KMS-11 (cell line): ENCODE data around the gene BAZ1B.

ENCODE experiments used
- H2AFZ ChIP-seq: fragments of 200-600 bp; sonication (generic); 2 replicates; pipeline ENCODE4 v1.6.1; 2016; ENCODE audit warnings: antibody characterized with exemption, mixed run types, low read depth
- H3K27ac ChIP-seq: fragments of 200-600 bp; sonication (generic); 2 replicates; pipeline ENCODE4 v1.6.1; 2016; ENCODE audit warnings: mild to moderate bottlenecking, mixed run types
- H3K27me3 ChIP-seq: fragments of 200-600 bp; sonication (generic); 2 replicates; pipeline ENCODE4 v1.6.1; 2017; ENCODE audit warnings: mild to moderate bottlenecking, low read depth, mixed run types, moderate library complexity; ENCODE audit not compliant: insufficient read depth
- H3K36me3 ChIP-seq: fragments of 200-600 bp; sonication (generic); 2 replicates; pipeline ENCODE4 v1.6.1; 2017; ENCODE audit warnings: mild to moderate bottlenecking, mixed run types; ENCODE audit not compliant: insufficient read depth
- H3K4me1 ChIP-seq: fragments of 200-600 bp; sonication (generic); 2 replicates; pipeline ENCODE4 v1.6.1; 2016; ENCODE audit warnings: mild to moderate bottlenecking, low read depth, mixed run types; ENCODE audit not compliant: poor library complexity, severe bottlenecking
- H3K4me2 ChIP-seq: fragments of 200-600 bp; sonication (generic); 2 replicates; pipeline ENCODE4 v1.7.0; 2016; ENCODE audit warnings: mild to moderate bottlenecking, mixed run types
- H3K4me3 ChIP-seq: fragments of 200-600 bp; sonication (generic); IDR thresholded peaks from 2 replicates; pipeline ENCODE4 v1.6.1; 2017; ENCODE audit warnings: low read depth, low read length, mixed read lengths; ENCODE audit not compliant: insufficient read depth
- H3K79me2 ChIP-seq: fragments of 200-600 bp; sonication (generic); 2 replicates; pipeline ENCODE4 v1.6.1; 2016; ENCODE audit warnings: low read depth, mixed run types; ENCODE audit not compliant: insufficient read depth
- H3K9ac ChIP-seq: fragments of 200-600 bp; sonication (generic); 2 replicates; pipeline ENCODE4 v1.6.1; 2016; ENCODE audit warnings: mild to moderate bottlenecking, mixed run types
- H4K20me1 ChIP-seq: fragments of 200-600 bp; sonication (generic); 2 replicates; pipeline ENCODE4 v1.6.1; 2016; ENCODE audit warnings: mild to moderate bottlenecking, mixed run types; ENCODE audit not compliant: insufficient read depth
- CTCF ChIP-seq: fragments of 200-600 bp; sonication (generic); conservative IDR thresholded peaks from 2 replicates; pipeline ENCODE4 v1.6.1; 2017; ENCODE audit warnings: low read depth, mild to moderate bottlenecking, antibody characterized with exemption, low read length, moderate library complexity, mixed read lengths

BAZ1B gene

GRCh38 chr7:73452999-73453635, 69.0 kb downstream of the BAZ1B start:
- no peaks in the 10 kb centered on the region for H3K27me3 ChIP-seq
- no peak for TF ChIP-seq CTCF
- H3K4me2 ChIP-seq, result no peak overlapping the region
- H4K20me1 ChIP-seq, result no peaks in the 10 kb centered on the region
- H3K9ac ChIP-seq, result no peak overlapping the region
- H2AFZ ChIP-seq, result no peak overlapping the region
- H3K4me3 ChIP-seq, result no peak overlapping the region
- H3K4me1 ChIP-seq, result peaks cover 13% of the 10 kb centered on the region
- H3K36me3 ChIP-seq, result peaks cover 5% of the 10 kb centered on the region; the same call in 1 of the 2 replicates
- peak overlapping the region; percentile 17; the same call in 1 of the 2 replicates for H3K27ac ChIP-seq
- no peaks in the 10 kb centered on the region; the same call in 1 of the 2 replicates for H3K79me2 ChIP-seq

- H3K4me1 ChIP-seq, result peaks cover 13% of the 10 kb centered on the region
- H3K9ac ChIP-seq, result no peak overlapping the region
- H3K27me3 ChIP-seq, result no peaks in the 10 kb centered on the region
- H3K27ac ChIP-seq, result no peak overlapping the region
- no peak overlapping the region for H3K4me3 ChIP-seq
- no peaks in the 10 kb centered on the region for H4K20me1 ChIP-seq
- no peak overlapping the region for H3K4me2 ChIP-seq
- H3K36me3 ChIP-seq, result peaks cover 5% of the 10 kb centered on the region; the same call in 1 of the 2 replicates
- no peaks in the 10 kb centered on the region; the same call in 1 of the 2 replicates for H3K79me2 ChIP-seq
- peak; percentile 99 for TF ChIP-seq CTCF
- H2AFZ ChIP-seq, result no peak overlapping the region
Observed at GRCh38 chr7:73451780-73452398, 70.2 kb downstream of the BAZ1B start.

- H3K36me3 ChIP-seq, result peaks cover 17% of the 10 kb centered on the region; the same call in 1 of the 2 replicates
- H3K4me2 ChIP-seq, result no peak overlapping the region
- H3K4me1 ChIP-seq, result peaks cover 13% of the 10 kb centered on the region
- TF ChIP-seq CTCF, result no peak
- H3K9ac ChIP-seq, result no peak overlapping the region
- H4K20me1 ChIP-seq, result 0 out of 2 replicates have a peak, but pooled peaks cover 6% of the 10 kb centered on the region
- H3K27ac ChIP-seq, result no peak overlapping the region
- H3K27me3 ChIP-seq, result no peaks in the 10 kb centered on the region
- no peak overlapping the region for H3K4me3 ChIP-seq
- no peak overlapping the region for H2AFZ ChIP-seq
- no peaks in the 10 kb centered on the region; the same call in 1 of the 2 replicates for H3K79me2 ChIP-seq
Observed at GRCh38 chr7:73449422-73449821, 72.7 kb downstream of the BAZ1B start.

- H3K4me2 ChIP-seq, result no peak overlapping the region
- H3K9ac ChIP-seq, result no peak overlapping the region
- no peak for TF ChIP-seq CTCF
- H2AFZ ChIP-seq, result no peak overlapping the region
- no peak overlapping the region for H3K27ac ChIP-seq
- H3K4me1 ChIP-seq, result peaks cover 13% of the 10 kb centered on the region
- H3K79me2 ChIP-seq, result no peaks in the 10 kb centered on the region; the same call in 1 of the 2 replicates
- H3K4me3 ChIP-seq, result no peak overlapping the region
- 0 out of 2 replicates have a peak, but pooled peaks cover 6% of the 10 kb centered on the region for H4K20me1 ChIP-seq
- H3K27me3 ChIP-seq, result no peaks in the 10 kb centered on the region
- H3K36me3 ChIP-seq, result peaks cover 17% of the 10 kb centered on the region; the same call in 1 of the 2 replicates
Observed at GRCh38 chr7:73448609-73449008, 73.5 kb downstream of the BAZ1B start.
